SKM-1 (cell line): ENCODE data around the gene TMEM51.
"Not testable (repeated sequence)": the region's sequence is repeated elsewhere in the genome, so short reads cannot be mapped to it uniquely, and the experiment has no call there.

Experiments used
- DNase-seq: peaks from one replicate; lab custom pipeline; 2025; ENCODE audit not compliant: unreplicated experiment; lab: John Stamatoyannopoulos, UW

The TMEM51 gene

GRCh38 chr1:15175324-15176094 lies 22.0 kb downstream of the TMEM51 start:
- DNase-seq = not testable (repeated sequence)

- no peak for DNase-seq
Measured at GRCh38 chr1:15176120-15176519, 22.6 kb downstream of the TMEM51 start.

DNA sequence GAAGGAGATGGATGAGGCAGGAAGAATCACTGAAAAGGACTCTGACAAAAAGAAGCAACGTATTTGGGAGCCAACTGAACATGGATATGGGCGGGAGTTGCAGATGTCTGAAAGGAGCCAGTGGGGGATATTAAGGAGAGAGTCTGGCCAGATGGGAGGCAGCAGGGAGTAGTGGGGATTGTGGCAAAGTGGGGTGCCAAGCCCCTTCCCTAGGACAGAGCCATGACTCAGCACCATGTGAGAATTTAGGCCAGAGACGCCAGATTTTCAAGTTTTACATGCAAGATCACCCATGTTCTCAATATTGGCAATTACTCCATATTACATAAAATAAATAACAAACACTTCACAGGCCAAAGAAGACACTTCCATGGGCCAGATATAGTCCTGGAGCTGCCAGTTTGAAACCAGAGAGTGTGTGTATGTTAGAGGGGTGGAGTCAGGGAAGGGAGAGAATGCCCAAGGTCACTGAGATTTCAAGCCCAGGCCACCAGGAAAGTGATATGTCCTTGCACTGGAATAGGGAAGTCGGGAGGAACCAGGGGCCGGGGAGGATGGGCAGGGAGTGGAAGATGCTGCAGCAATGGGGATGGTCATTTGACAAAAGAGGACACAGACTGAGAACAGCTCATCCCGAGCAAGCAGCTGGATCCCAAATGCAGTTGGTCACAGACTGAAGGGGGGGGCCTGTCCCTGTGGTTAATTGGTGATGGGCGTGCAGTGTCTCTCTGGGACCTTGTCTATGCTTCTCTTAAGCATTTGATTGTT lies 23.5 kb downstream of the TMEM51 start:
- no peak for DNase-seq

GRCh38 chr1:15177710-15178166 lies 24.2 kb downstream of the TMEM51 start:
- DNase-seq = no peak

DNA sequence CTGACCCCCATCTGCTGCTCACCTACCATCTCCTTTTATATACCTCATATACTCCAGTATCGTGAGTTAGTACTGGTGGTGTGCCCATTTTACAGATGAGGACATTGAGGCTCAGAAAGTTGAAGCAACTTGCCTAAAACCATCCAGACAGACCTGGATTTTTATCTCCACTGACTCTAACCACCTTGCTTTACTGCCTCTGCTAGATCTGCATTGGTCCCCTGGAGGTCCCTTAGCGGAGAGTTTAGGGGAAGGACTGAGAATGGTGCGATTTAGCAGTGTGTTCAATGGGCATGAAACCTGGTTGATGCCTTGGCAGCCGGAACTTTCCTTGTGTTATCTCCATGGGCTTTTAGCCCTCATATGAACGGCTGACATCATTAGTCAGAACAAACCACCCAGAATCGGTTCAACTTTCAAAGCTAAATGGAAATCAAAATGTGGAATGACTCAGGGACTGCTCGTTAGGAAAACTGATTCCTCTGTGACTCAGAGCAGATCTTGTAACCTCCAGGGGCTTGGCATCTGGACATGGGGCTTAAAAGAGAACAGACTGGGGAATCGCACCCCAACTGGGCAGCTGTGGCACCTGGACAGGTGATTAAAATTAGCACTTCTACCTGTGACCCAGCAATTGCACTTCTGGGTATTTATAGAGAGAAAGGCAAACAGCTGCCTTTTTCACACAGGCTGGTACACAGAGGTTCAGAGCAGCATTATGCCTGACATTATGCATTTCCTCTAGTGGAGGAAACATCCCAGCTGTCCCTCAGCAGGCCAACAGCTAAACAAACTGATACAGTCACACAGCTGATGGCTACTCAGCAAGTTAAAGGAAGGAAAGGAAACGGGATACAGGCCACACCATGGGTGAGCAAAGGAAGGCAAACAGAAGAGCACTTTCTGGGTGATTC lies 25.3 kb downstream of the TMEM51 start:
- no peak for DNase-seq

DNA sequence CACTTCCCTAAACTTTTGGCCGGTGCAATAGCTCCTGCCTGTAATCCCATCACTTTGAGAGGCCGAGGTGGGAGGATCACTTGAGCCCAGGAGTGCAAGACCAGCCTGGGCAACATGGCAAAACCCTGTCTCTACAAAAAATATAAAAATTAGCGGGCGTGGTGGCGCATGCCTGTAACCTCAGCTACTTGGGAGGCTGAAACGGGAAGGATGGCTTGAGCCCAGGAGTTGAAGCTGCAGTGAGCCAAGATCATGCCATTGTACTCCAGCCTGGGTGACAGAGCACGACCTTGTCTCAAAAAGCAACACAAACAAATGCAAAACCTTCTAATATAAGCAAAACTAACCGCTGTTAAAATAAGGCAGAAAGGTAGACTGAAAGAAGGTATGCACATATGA lies 25.9 kb downstream of the TMEM51 start:
- no peak for DNase-seq

DNA sequence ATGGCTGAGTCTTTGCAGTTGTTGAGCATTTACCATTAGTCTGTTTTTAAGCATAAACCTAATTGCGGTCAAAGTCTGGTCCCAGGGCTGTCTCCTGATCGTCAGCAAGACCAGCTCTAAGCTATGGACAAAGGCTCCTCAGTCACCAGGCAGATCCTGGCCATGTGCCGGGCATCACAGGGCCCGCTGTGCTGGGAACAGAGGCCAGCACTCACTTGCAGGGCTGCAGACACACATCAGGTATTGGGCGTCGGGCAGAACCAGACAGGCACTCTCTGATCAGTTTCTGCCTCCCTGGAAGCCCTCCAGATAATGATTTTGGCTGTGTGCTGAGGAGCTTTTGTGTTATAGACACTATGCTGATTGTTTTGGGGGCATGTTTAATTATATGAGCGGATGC lies 26.6 kb downstream of the TMEM51 start:
- DNase-seq = no peak

DNA sequence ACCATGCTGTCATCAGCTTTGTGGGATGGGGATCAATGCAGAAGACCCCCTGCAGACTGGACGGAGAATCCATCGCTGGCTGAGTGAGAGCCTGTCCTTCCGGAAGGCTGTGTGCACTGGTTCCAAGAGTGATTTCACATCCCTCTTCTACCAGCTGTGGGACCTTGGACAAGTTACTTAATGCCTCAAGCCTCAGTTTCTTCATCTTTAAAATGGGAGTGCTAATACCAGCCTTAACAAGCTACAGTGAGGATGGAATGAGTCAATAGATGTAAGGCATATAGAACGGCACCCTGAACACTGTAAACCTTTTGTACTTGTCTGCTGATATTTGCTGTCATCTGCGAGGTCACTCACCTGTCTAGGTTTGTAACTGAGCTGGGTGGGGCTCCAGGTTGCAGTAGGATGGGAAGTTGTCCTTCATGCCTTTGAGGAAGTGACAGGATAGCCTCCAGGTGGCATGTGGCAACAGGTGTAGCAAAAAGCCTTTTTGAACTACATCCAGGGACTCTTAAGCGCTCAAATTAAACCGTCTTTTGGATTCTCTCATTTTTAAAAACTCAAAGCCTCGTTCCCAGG lies 27.5 kb downstream of the TMEM51 start:
- DNase-seq = no peak

GRCh38 chr1:15181564-15181963 lies 28.0 kb downstream of the TMEM51 start:
- no peak for DNase-seq

- no peak for DNase-seq
Measured at GRCh38 chr1:15184436-15185241, 31.1 kb downstream of the TMEM51 start.

DNA sequence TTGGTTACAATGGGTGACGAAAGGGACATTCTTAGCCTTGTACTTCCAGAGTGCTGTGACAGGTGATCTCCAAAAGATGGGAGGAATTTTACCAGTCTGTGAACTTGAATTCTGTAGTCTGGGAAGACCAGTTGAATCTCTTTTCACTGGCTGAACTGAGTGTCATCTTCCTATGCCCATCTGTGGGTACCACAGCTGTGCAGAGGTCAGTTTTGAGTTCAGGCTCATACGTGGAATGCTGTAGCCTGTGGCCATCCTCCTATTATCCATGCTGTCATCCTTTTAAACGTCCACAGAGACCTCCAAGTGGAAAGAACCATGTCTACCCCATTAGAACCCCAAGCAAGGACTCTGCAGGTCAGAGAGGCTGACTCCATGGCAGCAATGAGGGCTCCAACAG lies 32.1 kb downstream of the TMEM51 start:
- no peak for DNase-seq

DNA sequence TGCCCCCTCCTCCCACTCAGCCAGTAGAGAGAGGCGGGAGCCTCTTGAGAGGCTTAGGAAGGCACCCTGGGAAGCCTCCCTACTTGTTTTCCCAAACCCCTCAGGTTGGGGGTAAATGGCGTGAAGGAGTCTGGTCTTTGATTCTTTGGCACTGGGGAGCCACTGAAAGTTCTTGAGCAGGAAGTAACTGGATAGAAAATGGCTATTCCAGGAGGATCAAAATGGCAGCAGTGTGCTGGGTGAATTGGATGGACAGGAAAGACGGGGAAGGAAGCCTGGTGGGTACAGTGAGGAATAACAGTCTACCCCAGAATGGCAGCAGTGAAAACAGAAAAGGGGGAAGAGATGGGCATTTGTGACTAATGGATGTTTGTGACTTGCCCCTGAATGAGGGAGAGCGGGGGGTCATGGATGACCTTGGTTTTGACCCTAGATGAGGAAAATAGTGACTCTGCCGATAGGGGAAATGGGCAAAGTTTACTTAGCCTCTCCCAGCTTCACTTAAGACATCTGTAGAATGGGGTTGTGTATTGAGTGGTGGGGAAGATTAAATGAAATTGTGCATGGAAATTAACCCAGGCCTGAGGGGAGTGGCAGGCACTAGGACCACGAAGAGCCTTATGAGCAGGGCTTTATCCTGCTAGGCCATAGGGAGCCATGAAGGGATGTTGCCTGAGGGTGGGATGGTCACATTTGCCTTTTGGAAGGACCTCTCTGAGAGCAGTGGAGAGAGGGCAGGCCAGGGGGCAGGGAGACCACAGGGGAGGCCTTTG lies 32.7 kb downstream of the TMEM51 start:
- no peak for DNase-seq

- DNase-seq = no peak
Measured at GRCh38 chr1:15186846-15187151, 33.3 kb downstream of the TMEM51 start.

GRCh38 chr1:15187175-15188129 lies 33.9 kb downstream of the TMEM51 start:
- DNase-seq = no peak

DNA sequence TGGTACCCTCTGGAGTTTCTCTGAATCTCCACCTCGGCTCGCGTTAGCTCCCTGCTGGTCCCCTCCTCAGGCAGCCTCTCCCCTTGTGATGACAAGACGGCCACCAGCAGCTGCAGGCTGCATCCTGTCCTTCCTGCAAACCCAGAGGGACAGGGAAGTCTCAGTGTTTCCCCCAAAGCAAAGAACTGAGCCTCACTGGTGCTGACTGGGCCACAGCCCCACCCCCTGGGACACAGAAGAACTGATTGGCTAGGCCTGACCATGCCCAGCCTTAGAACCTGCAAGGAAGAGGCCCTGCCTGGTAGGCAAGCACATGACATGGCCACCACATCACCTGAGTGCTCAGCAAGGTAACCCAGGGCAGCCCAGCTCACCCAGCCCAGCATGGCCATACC lies 34.6 kb downstream of the TMEM51 start:
- DNase-seq = no peak

GRCh38 chr1:15188678-15189077 lies 35.1 kb downstream of the TMEM51 start:
- no peak for DNase-seq

GRCh38 chr1:15189692-15190370 lies 36.3 kb downstream of the TMEM51 start:
- no peak for DNase-seq

DNA sequence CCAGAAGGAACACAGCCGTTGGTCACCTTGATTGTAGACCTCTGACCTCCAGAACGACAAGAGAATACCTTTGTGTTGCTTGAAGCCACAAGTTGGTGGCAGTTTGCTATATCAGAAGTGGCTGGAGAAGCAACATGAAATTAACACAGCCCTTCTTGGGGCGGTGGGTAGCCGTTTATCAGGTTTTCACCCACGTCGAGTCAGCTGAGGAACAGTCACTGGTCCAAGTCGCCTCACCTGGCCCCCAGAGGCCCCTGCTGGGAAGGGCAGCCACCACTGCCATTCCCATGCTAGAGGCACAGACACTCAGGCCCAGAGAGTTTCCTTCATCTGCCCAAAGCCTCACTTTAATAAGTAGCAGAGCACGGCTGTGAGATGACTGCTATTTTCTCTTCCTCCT lies 37.7 kb downstream of the TMEM51 start:
- no peak for DNase-seq
